GM12878 (cell line): ENCODE data around the gene INHA. TPM values are rescaled to one million over a fixed set of nuclear protein-coding genes. Genes with fewer than 3 reads are reported as not detected.

Experiments used
- ATAC-seq: fragments of 200-7000 bp; cut with Tn5 transposase; 3 replicates; pipeline ENCODE4 v1.9.1; 2020; ENCODE audit warnings: mild to moderate bottlenecking, moderate library complexity
- BruUV-seq: library from RNA; stranded (reverse); fragments of 400-500 nt; replicated peaks from 2 replicates; lab custom pipeline; 2021; lab: Mats Ljungman, UMichigan
- CTCF ChIA-PET: fragments of 300-600 bp; sonication (Branson Sonifier 250); formaldehyde crosslinking; extraction: SDS; loops from one replicate; lab custom pipeline; 2021; ENCODE audit warnings: inconsistent platforms; lab: Yijun Ruan, JAX
- POLR2A ChIA-PET: fragments of 350-600 bp; formaldehyde crosslinking; extraction: SDS; loops from one replicate; lab custom pipeline; 2021; ENCODE audit warnings: inconsistent platforms; lab: Charles Lee
- RAD21 ChIA-PET: fragments of 300-600 bp; sonication (Branson Sonifier 250); formaldehyde crosslinking; loops from one replicate; lab custom pipeline; 2023; ENCODE audit warnings: antibody characterized with exemption; ENCODE audit not compliant: unreplicated experiment; lab: Charles Lee
- SMC1A ChIA-PET: fragments of 300-600 bp; sonication (Branson Sonifier 250); formaldehyde crosslinking; loops from one replicate; lab custom pipeline; 2023; ENCODE audit not compliant: unreplicated experiment, uncharacterized antibody; lab: Charles Lee
- DNase-seq: peaks from one replicate; pipeline ENCODE4 v3.0.0-alpha.2; 2011; ENCODE audit warnings: low read depth, low spot score
- FAIRE-seq: peaks from 3 replicates; lab custom pipeline; 2011; peaks lifted over from hg19 to GRCh38; lab: Jason Lieb, UNC
- H2AFZ ChIP-seq: 2 replicates; pipeline ENCODE4 v1.6.0; 2011; ENCODE audit warnings: low read depth, low read length, control low read depth; ENCODE audit not compliant: control insufficient read depth
- H3K27ac ChIP-seq: 2 replicates; pipeline ENCODE4 v1.5.1; 2011; ENCODE audit warnings: control low read depth; ENCODE audit not compliant: control insufficient read depth, insufficient read depth
- H3K27me3 ChIP-seq, 2 experiments: replicated peaks in 1 of 2; 2 replicates each; pipeline versions ENCODE4 v1.6.0 to v1.6.1; 2011; ENCODE audit warnings: low read length in 1 of 2; ENCODE audit not compliant: control insufficient read depth in 2 of 2, insufficient read depth in 2 of 2
- H3K36me3 ChIP-seq, 2 experiments: 2 replicates each; pipeline ENCODE4 v1.5.1; 2011; ENCODE audit warnings: low read length in 1 of 2; ENCODE audit not compliant: control insufficient read depth in 2 of 2, insufficient read depth in 2 of 2
- H3K4me1 ChIP-seq: 2 replicates; pipeline ENCODE4 v1.6.1; 2011; ENCODE audit warnings: mild to moderate bottlenecking, low read length, moderate library complexity, mixed read lengths; ENCODE audit not compliant: control insufficient read depth, insufficient read depth
- H3K4me2 ChIP-seq: 2 replicates; pipeline ENCODE4 v1.6.0; 2011; ENCODE audit warnings: control low read depth; ENCODE audit not compliant: control insufficient read depth, insufficient read depth
- H3K4me3 ChIP-seq: fragments of 200-600 bp; sonication (generic); 2 replicates; pipeline ENCODE4 v1.5.1; 2016
- H3K79me2 ChIP-seq: 2 replicates; pipeline ENCODE4 v1.6.0; 2011; ENCODE audit warnings: low read length; ENCODE audit not compliant: control insufficient read depth, insufficient read depth
- H3K9ac ChIP-seq: 2 replicates; pipeline ENCODE4 v1.8.0; 2011; ENCODE audit warnings: low read length, control low read depth, mixed read lengths; ENCODE audit not compliant: control insufficient read depth, insufficient read depth
- H3K9me3 ChIP-seq: replicated peaks from 3 replicates; pipeline ENCODE4 v1.5.1; 2011; ENCODE audit warnings: mild to moderate bottlenecking, low read length; ENCODE audit not compliant: control insufficient read depth, insufficient read depth
- H4K20me1 ChIP-seq: 2 replicates; pipeline ENCODE4 v1.6.0; 2011; ENCODE audit not compliant: control insufficient read depth, insufficient read depth
- WRNIP1 ChIP-seq: IDR thresholded peaks from 2 replicates; pipeline ENCODE4 v1.6.1; 2011; ENCODE audit warnings: low read depth, low read length, improper control_type of control experiment, borderline replicate concordance
- ZNF274 ChIP-seq: IDR thresholded peaks from one replicate; pipeline ENCODE4 v1.8.0; 2011; ENCODE audit not compliant: insufficient read length, insufficient read depth
- WGBS: methylation state at CpG from one replicate; pipeline ENCODE4 v1.1.6; 2016; ENCODE audit warnings: low lambda C conversion rate; ENCODE audit not compliant: insufficient replicate concordance, insufficient coverage; ENCODE audit errors: missing lambda C conversion rate; 5-methylcytosine and 5-hydroxymethylcytosine counted together
- in situ Hi-C: fragments of 300-500 bp; cut with MboI; formaldehyde crosslinking; loops from 9 replicates; pipeline ENCODE4 v1.14.3; 2018; ENCODE audit warnings: mixed read lengths
- intact Hi-C: fragments of 100-400 bp; cut with micrococcal nuclease; formaldehyde crosslinking; loops from one replicate; pipeline ENCODE4 v1.14.2; 2022; ENCODE audit not compliant: unreplicated experiment
- polyA plus RNA-seq, 11 experiments: library from polyadenylated mRNA; depleted of rRNA in 4 of 11; unstranded in 6 of 11; stranded (reverse) in 5 of 11; fragments of >200 nt; fragmentation: Nextera tagmentation in 4 of 11; fragmentation: Illumina TruSeq in 1 of 11; extraction: Ambion mirVana in 4 of 11; extraction: Trizol in 1 of 11; gene quantifications; 1 replicate in 1 of 11; 2 replicates in 10 of 11; pipeline versions ENCODE4 v1.2.1 to v1.2.3, GENCODE V29; 2011 to 2016; ENCODE audit warnings: inconsistent platforms in 2 of 11, missing spikeins in 2 of 11, low read depth in 1 of 11
- total RNA-seq, 4 experiments: library from RNA; depleted of rRNA in 3 of 4; stranded (reverse); fragments of >200 nt in 3 of 4; fragmentation: Illumina TruSeq in 1 of 4; extraction: Trizol in 1 of 4; gene quantifications; 2 replicates each; pipeline versions ENCODE4 v1.2.1 to v1.2.3, GENCODE V29; 2013 to 2021

INHA gene
- total and polyA plus RNA-seq, 10 of the 15 experiments (the other 5 are each of a cell fraction or from before 2014, with no cell fraction given): not detected

GRCh38 chr2:219596954-219597551, 24.9 kb downstream of the INHA start:
- Histone ChIP-seq H3K27me3 (no peaks in the 10 kb centered on the region), H3K27ac (peak overlapping the region; percentile 81), H3K4me1 (0 out of 2 replicates have a peak, but pooled peaks cover 8% of the 10 kb centered on the region), H3K9me3 (no peaks in the 10 kb centered on the region), H4K20me1 (no peaks in the 10 kb centered on the region), H2AFZ (peak overlapping the region; percentile 99), H3K4me3 (peak overlapping the region; percentile 74), H3K4me2 (peak overlapping the region; percentile 100), H3K36me3 (no peaks in the 10 kb centered on the region; a peak in 2 of 4 replicates), H3K9ac (peak overlapping the region; percentile 75), H3K79me2 (no peaks in the 10 kb centered on the region)
- POLR2A ChIA-PET: interaction anchor here (0.6 to 2.4 kb wide), 5 partner anchors 46 to 1375 kb away, joined by 3 to 10 read pairs (median 4); partner anchors contain the start of genes CHPF, DNPEP and TMEM198
- SMC1A ChIA-PET: interaction anchor here (0.9 to 1.2 kb wide), 6 partner anchors 8 to 98 kb away, joined by 3 to 5 read pairs (median 3); partner anchors contain the start of gene GMPPA
- in situ Hi-C loops: no loop called here
- RAD21 ChIA-PET: interaction anchor here (1.0 to 1.7 kb wide), 6 partner anchors 15 to 208 kb away, joined by 3 to 10 read pairs (median 4); partner anchors contain the start of gene GMPPA
- ATAC-seq (peak; percentile 6; the same call in 2 of the 3 replicates), DNase-seq (no peak), FAIRE-seq (no peak)
- TSS peak; percentile 93 for BruUV-seq
- CTCF ChIA-PET: interaction anchor here (0.5 to 2.9 kb wide), 8 partner anchors 45 to 209 kb away, joined by 3 to 15 read pairs (median 4); partner anchors contain the start of genes CHPF and GMPPA
- no peak for TF ChIP-seq WRNIP1
- TF ChIP-seq ZNF274: no peak
- 24% methylated on average over 19 of the region's 19 CpGs for WGBS
- intact Hi-C loops: loop anchor here (5.0 kb wide), 1 partner anchor 320 kb away; the partner anchor contains the start of gene DNAJB2
